GM19043 (cell line): ENCODE data around the gene TTC28.

Experiments used
- ATAC-seq: cut with Tn5 transposase; IDR thresholded peaks from one replicate; pipeline ENCODE4 v1.9.1; 2021; ENCODE audit warnings: low read depth; ENCODE audit not compliant: unreplicated experiment

Gene TTC28

GRCh38 chr22:28417431-28417830 is 262.2 kb downstream of the TTC28 start:
- ATAC-seq, result no peak

DNA sequence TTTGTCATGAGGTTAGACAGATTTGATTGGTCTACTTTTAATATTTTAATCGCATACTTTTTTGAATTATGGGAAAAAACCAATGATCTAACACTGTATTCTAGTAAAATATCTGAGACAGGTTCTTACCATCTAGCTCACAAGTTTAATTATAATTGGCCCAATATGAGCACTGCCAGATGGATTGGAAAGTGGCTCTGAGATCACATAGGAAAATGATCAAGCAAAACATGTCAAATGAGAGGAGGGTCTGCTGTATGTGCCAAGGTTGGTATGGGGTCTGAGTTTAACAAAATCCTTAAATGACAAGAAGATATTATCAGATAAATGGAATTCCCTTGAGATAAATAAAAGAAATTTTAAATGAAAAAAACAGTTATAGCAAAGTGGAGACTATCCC is 264.7 kb downstream of the TTC28 start:
- no peak for ATAC-seq

- no peak for ATAC-seq
Measured at GRCh38 chr22:28413612-28414399, 265.8 kb downstream of the TTC28 start.

- ATAC-seq, result no peak
Measured at GRCh38 chr22:28412109-28412508, 267.5 kb downstream of the TTC28 start.

DNA sequence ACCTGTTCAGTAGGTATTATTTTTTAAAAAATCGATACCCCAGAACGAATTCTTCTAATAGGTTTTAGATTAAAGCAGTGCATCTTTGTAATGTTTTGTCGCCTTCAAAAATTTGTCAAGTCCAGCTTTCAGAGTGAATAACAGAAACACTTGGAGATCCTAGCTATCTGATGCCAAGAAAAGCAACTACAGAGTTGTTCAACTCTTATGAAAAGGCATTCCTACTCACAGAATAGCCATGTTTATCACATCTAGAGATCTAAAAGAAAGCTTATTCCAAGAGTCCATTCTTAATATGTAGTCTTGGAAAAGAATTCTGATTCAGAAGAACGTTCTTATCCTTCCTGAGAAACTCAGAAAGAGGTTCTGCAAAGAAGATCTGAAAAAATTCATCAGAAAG is 268.5 kb downstream of the TTC28 start:
- no peak for ATAC-seq

DNA sequence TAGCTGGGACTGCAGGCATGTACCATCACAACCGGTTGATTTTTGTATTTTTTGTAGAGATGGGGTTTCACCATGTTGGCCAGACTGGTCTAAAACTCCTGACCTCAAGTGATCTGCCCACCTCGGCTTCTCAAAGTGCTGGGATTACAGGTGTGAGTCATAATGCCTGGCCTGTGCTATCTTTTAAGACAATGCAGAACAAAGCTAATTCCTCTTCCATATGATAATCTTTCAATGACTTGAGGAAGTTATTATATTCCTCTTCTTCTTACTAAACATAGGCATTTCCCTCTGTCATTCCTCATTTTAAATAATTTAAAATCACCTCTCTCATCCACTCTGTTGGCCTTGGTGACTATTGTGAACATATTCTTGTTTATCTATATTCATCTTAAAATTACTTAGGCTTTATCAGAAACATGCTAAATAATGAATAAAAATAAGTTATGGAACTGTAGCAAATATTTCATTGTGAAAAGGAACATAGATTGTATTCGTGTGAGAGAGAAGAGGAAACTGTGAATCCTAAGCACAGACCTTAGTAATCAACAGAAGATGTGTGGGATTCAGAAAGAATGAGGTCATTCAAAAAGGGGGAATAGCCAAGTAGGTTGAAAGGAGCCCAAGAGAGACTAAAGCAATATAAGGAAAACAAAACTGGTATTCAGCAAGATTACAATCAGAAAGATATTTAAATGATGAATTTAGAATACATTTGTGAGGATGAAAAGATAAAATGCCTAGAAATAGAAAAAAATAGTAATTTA is 269.4 kb downstream of the TTC28 start:
- no peak for ATAC-seq

DNA sequence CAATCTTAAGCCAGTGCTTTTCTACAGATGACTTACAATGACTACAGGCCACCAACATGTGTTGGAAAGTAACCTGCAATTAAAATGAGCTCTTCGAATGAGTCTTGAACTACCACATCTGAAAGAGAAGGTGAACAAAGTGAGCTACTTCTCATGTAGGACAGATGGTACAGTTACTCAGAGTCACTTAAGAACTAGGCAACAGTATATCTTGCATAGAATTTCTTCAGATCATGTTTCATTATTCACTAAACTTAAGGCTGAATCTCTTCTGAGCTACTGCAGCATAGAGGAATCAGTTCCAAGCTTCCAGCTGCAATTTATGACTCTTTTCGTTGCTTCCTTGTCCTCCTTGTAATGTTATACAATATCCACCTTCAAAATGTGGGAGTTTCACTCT is 270.9 kb downstream of the TTC28 start:
- ATAC-seq, result no peak

DNA sequence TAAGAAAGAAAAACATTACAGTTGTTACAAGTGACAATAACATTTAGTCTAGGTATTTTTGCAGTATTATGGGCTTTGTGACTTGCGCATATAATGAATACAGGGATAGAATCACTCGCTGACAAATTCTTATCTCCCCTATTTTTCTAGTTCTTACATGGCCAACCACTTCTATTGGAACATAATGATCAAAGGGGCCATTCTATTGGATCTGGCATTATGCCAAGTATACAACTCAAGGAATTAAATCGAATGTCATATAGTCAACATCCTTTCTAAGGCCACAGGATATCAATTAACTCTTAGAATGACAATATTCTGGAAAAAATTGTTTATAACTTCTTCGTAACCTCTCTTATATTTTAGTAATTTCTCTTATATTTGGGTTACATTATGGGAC is 272.0 kb downstream of the TTC28 start:
- ATAC-seq, result no peak

GRCh38 chr22:28406246-28406645 is 273.4 kb downstream of the TTC28 start:
- no peak for ATAC-seq

- ATAC-seq, result no peak
Measured at GRCh38 chr22:28405588-28405987, 274.1 kb downstream of the TTC28 start.

DNA sequence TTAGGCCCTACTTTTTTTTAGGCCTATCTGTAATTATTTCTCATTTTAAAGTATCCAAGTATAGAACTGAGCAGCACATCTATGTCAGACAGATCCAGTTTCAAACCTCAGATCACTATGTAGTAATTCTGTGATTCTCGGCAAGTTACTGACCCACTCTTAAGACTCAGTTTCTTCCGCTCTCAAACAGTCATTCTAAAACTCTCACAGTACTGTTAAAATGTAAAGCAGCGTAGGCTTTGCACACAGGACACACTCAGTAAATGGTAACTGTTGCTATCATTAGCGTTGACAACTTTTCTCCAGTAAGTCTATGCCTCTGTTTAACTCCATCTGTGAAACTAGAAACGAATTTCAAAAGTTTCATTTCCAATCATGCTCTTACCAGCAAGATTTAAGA is 277.1 kb downstream of the TTC28 start:
- ATAC-seq, result no peak

DNA sequence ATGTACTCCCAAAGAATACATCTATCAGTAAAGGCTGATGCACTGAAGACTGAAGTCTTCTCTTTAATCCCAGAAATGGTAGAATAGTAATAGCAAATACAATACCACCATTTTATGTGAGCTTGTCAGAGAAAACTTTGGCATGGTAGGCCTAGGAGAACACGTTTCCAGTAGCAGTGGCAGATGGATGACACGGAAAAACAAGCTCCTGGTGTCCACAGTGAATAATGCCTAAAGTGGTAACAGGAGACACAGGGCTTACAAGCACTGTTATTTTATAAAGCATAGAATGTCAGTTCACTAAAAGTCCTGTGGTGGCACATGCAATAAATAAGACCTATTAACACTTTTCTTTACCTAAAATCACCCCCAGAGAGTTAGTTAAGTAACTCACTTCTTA is 277.6 kb downstream of the TTC28 start:
- ATAC-seq, result no peak

GRCh38 chr22:28398981-28399380 is 280.7 kb downstream of the TTC28 start:
- no peak for ATAC-seq

- no peak for ATAC-seq
Measured at GRCh38 chr22:28398355-28398754, 281.3 kb downstream of the TTC28 start.

DNA sequence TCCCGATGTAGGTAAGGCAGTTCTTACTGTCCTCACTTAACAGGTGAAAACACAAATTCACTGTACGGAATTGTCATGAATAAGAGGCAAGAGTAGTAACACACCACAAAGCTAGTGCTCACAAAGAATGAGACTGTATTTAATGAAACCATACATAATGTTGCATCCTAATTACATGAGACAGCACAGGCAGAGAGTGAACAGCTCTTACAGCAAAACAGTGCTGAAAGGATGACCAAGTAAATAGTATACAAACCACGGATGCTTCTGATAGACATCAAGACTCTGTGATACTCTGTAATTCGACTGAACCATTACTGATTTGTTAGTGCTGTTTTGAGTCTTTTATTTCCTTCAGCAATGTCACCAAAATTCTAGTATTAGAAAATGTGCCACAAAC is 282.3 kb downstream of the TTC28 start:
- no peak for ATAC-seq

DNA sequence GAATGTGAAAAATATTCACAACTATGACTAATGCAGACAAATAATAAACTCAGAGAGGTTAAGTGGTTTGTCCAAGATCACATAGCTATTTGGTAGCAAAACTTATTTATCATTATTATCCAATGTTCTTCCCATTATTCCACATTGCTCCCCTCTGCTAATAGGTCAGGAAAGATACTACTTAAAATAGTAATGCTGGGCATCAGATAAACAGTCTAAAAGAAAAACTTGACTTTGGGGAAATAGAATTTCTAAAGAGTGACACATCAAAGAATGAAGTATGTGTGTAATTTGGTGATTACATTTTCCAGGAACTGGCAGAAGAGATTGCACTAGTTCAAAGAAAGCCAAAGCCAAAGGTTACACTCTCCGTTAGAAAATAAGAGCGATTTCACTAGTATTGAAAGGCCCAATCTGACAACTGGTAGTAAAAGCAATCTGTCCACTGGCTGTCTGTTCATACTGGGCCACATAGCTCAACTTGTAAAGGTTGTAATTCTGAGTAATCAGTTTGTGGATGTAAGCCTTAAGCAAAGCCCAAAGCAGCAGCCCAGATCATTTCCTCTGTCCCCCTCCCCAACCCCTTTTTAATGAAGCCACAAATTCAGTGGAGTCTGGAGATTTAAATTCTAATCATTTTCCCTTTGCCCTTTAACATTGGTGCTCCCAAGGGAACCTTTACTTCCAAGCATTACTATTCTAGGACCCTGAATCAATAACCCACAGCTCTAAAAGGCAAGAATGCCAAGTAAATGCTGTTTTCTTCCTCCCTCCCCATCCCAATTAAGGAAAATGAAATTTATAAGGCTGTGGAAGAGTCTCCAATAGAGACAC is 283.5 kb downstream of the TTC28 start:
- ATAC-seq, result no peak

GRCh38 chr22:28395520-28395919 is 284.1 kb downstream of the TTC28 start:
- ATAC-seq, result no peak

GRCh38 chr22:28394513-28395110 is 285.0 kb downstream of the TTC28 start:
- no peak for ATAC-seq

- ATAC-seq, result no peak
Measured at GRCh38 chr22:28381429-28382167, 298.0 kb downstream of the TTC28 start.

GRCh38 chr22:28379951-28380350 is 299.7 kb downstream of the TTC28 start:
- ATAC-seq, result no peak
